ENCODE results near the gene PLXNA4.

- TF ChIP-seq EZH2phosphoT487 (IDR thresholded peaks at IDR 0.05; ENCODE audit: borderline replicate concordance, low read length) (no peak), CTCF (IDR thresholded peaks at IDR 0.05; ENCODE audit: low read depth, low read length, poor library complexity, severe bottlenecking) (no peak)
Observed at GRCh38 chr7:132466367-132466766, 109.9 kb downstream of the PLXNA4 start.

All from DOHH2 (cell line).